Vagina (tissue), 2 donors: Measurements from ENCODE around the gene CEBPA.

Experiments
- CTCF ChIP-seq, 3 experiments: fragments of 450-650 bp in 2 of 3; fragments of 200-600 bp in 1 of 3; sonication (generic) in 1 of 3; IDR thresholded peaks; one replicate each; pipeline ENCODE4 v1.5.1; 2017 to 2019; ENCODE audit warnings: antibody characterized with exemption in 3 of 3, mild to moderate bottlenecking in 2 of 3, moderate library complexity in 2 of 3
- POLR2A ChIP-seq, 2 donors: fragments of 450-650 bp; IDR thresholded peaks; one replicate each; pipeline ENCODE4 v1.6.1; 2017; ENCODE audit warnings: antibody characterized with exemption in 2 of 2, mild to moderate bottlenecking in 2 of 2, moderate library complexity in 2 of 2
- POLR2AphosphoS5 ChIP-seq, 2 donors: sonication (generic); formaldehyde crosslinking; IDR thresholded peaks; one replicate each; pipeline ENCODE4 v1.9.0; 2017; ENCODE audit warnings: antibody characterized with exemption in 2 of 2, mild to moderate bottlenecking in 2 of 2, low read depth in 1 of 2; ENCODE audit not compliant: insufficient read depth in 1 of 2

- no peak for TF ChIP-seq CTCF (IDR thresholded peaks at IDR 0.05)
- no peak for TF ChIP-seq POLR2AphosphoS5 (IDR thresholded peaks at IDR 0.05; ENCODE audit: insufficient read depth in 1 of 2, low read depth in 1 of 2)
- TF ChIP-seq POLR2A (IDR thresholded peaks at IDR 0.05) = no peak
Measured at GRCh38 chr19:33347300-33347699, 45.0 kb upstream of the CEBPA start.
